ENCODE measurements around the gene ZNF566.

DNA sequence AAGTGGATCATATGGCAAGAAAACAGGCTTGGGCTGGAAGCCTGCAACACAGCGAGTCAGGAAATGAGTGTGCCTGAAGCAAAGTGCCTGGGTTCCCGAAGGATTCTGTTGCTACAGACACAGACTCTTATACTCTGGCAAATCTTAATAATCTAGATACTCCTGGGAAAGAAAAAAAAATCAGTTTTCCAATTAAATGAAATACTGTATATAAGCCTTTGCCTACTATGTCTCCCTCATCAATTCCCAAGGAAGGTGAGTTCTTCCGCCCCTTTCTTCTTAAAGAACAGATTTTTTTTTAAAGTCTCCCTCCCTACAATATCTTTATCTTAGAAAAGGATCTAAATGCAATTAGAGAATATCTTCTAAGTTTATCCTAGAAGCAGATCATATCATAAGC lies 81.3 kb downstream of the ZNF566 start:
- TF ChIP-seq GATA2 (IDR thresholded peaks at IDR 0.05; ENCODE audit: low read depth, low read length) (no peak), GATA3 (IDR thresholded peaks at IDR 0.05; ENCODE audit: low read depth, low read length) (no peak)
